Astrocyte of the cerebellum (primary cell): ENCODE results near the gene DPH7.

Experiments used
- DNase-seq: peaks from one replicate; pipeline ENCODE4 v3.0.0-alpha.2; 2011; ENCODE audit warnings: low read depth
- H3K4me3 ChIP-seq: 2 replicates; pipeline ENCODE4 v1.5.1; 2011; ENCODE audit warnings: mild to moderate bottlenecking, low read depth, low read length, moderate library complexity
- in situ Hi-C: cut with HindIII; loops from 2 replicates; pipeline ENCODE4 v1.10.0; 2017; ENCODE audit warnings: low sequenced_read_pairs
- TF ChIP-seq, protein P1 (sequence below): IDR thresholded peaks from 2 replicates; pipeline ENCODE4 v1.5.1; 2012; ENCODE audit warnings: low read length, low read depth, moderate library complexity, mild to moderate bottlenecking; ENCODE audit errors: missing control alignments

DPH7 gene

DNA sequence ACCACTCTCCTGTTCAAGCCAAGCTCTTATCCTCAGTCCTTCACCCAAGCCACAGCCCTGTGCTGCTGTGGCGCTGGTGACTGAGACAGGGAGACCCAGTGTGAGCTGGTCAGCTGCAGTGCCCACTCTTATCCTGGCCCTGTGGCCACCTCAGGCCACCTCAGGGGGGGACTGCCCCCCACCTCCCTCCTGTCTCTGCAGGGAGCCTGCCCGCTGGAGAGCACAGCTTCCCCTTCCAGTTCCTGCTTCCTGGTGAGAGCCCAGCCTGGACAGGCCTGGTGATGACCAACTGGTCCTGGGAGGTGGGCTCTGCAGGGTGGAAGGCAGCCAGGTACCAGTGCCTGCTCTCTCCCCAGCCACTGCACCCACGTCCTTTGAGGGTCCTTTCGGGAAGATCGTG, 34.5 kb upstream of the DPH7 start:
- TF ChIP-seq, protein P1, sequence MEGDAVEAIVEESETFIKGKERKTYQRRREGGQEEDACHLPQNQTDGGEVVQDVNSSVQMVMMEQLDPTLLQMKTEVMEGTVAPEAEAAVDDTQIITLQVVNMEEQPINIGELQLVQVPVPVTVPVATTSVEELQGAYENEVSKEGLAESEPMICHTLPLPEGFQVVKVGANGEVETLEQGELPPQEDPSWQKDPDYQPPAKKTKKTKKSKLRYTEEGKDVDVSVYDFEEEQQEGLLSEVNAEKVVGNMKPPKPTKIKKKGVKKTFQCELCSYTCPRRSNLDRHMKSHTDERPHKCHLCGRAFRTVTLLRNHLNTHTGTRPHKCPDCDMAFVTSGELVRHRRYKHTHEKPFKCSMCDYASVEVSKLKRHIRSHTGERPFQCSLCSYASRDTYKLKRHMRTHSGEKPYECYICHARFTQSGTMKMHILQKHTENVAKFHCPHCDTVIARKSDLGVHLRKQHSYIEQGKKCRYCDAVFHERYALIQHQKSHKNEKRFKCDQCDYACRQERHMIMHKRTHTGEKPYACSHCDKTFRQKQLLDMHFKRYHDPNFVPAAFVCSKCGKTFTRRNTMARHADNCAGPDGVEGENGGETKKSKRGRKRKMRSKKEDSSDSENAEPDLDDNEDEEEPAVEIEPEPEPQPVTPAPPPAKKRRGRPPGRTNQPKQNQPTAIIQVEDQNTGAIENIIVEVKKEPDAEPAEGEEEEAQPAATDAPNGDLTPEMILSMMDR: no peak
- no peak overlapping the region for H3K4me3 ChIP-seq
- DNase-seq: no peak
- in situ Hi-C loops: no loop called here

DNA sequence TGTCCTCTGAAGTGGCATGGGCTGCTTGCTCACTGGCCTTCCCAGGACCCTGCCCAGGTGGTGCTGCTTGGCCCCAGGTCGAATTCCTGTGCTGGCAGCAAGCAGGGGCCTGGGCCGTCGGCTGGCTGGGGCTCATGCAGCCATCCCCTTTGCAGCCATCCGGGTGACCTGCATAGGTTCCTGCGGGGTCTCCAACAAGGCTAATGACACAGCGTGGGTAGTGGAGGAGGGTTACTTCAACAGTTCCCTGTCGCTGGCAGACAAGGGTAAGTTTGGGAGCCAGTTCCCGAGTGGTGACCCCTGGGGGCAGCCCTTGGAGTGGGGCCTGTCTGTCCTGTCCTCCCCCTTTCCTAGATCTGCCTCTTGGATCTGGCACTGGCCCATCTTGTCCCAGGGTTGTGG, 34.0 kb upstream of the DPH7 start:
- no peak overlapping the region for H3K4me3 ChIP-seq
- in situ Hi-C loops: no loop called here
- DNase-seq: no peak
- TF ChIP-seq, protein P1: no peak

DNA sequence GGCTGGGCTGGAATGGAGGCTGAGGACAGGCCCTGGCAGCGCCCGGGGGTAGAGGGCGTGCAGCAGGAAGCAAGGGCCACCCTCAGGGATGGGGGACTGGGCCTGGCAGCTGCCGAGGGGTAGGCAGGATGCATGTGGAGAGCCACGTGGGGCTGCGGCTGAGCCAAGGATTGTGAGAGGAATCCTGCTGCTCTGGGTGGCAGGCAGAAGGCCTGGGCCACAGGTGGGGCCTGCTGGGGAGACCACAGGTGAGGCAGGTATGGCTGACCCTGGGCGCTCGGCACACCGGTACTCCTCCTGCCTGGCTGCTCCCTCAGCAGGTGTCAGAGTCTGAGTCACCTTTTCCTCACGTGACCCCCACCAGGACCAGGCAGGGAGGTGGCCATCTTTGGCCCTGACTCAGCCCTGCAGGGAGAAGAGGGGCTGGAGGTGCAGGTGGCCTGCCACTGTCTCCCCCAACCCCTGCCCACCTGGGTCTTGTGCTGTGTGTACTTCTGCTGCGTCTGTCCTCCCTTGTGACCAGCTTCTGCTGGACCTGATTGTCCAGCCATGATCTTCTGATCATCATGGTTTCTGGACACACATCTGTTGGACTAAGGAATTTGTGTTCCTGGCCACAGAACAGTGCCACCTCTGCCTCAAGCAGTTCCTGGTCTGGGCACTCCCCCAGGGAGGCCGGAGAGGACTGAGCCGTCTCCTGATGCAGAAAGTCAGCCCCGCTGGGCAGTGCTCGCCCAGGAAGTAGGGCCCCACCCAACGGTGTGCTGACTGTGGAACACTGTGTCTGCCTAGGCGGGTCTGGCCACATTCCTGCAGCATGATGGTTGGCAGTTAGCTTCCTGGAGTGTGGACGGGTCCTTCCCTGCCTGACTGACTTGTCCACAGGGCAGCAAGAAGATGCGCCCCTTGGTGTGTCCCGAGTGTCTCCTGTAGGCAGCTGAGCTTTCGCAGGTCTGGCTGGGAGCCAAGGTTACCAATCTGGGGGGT, 33.2 kb upstream of the DPH7 start:
- TF ChIP-seq, protein P1: no peak
- DNase-seq: no peak
- H3K4me3 ChIP-seq: no peak overlapping the region
- in situ Hi-C loops: no loop called here

DNA sequence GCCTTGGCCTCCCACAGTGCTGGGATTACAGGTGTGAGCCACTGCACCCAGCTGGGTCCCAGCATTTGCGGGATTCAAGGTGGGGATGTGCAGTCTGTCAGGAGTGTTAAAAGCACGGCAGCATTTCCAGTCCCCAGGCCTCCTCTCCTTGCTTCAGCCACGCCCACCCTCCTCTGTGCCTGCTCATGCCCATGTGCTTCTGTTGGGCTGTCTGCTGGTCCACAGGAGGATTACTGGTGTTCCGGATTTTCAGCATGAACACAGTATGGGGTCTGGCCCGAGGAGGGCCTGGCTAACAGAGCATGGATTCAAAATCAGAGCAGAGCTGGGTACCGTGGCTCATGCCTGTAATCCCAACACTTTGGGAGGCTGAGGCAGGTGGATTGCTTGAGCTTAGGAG, 32.2 kb upstream of the DPH7 start:
- no peak overlapping the region for H3K4me3 ChIP-seq
- TF ChIP-seq, protein P1: no peak
- in situ Hi-C loops: no loop called here
- no peak for DNase-seq

DNA sequence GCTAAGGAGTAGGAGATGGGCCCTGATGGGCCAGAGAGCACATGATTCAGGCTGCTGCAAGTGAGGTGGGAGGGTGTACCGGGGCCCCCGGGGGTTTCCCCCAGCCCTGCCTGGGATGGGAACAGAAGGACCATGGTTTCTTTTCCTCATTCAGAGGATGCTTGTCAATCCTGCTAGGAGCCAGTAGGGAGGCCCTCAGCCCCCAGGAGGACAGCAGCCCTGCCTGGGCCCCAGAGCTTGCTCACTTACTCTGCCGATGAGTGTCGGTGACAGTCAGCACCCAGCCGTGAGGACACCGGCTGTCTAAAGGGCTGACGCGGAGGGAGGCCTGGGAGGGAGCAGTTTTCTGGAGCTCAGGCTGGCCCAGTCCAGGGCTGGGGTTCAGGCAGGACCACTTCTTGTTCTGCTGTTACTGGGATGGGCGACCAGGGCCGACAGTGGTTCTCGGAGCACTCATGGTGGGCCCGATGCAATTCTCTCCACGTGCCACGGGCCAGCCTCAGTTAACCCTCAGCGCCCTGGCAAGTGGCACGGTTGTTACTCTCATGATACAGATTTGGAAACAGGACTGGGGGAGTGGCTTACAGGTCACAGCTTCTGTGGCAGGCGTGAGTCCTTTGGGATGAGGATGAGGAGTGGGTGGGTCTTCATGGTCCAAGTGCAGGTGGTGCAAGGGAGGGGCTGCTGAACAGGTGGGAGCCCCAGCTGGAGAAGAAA, 28.6 kb upstream of the DPH7 start:
- no peak overlapping the region for H3K4me3 ChIP-seq
- no peak for DNase-seq
- TF ChIP-seq, protein P1: no peak
- in situ Hi-C loops: no loop called here

DNA sequence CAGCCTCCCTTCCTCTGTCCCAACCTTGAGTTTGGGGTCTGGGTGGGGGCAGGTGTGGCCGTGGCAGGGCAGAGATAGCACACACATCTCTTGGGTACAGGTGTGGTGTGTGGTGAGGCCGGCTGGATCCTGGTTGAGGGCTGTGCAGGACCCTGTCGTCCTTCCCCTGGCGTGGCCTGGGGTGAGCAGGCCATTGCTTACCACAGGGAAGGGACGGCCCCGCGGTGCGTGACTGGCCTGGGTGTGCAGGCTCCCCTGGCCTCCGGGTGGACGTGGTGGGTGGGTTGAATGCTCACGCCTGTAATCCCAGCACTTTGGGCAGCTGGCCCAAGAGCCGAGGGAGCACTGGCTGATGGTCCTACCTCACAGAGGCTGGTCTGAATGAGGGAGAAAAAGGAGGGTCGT, 28.0 kb upstream of the DPH7 start:
- in situ Hi-C loops: no loop called here
- no peak for DNase-seq
- TF ChIP-seq, protein P1: no peak
- H3K4me3 ChIP-seq: peak overlapping the region; percentile 50
